Fibroblast of skin of left biceps (primary cell): ENCODE results near the gene EFNB2.

ENCODE experiments used
- DNase-seq, 2 experiments: peaks; one replicate each; pipeline ENCODE4 v3.0.0-alpha.2; 2013; ENCODE audit warnings: low read depth in 2 of 2

The EFNB2 gene

DNA sequence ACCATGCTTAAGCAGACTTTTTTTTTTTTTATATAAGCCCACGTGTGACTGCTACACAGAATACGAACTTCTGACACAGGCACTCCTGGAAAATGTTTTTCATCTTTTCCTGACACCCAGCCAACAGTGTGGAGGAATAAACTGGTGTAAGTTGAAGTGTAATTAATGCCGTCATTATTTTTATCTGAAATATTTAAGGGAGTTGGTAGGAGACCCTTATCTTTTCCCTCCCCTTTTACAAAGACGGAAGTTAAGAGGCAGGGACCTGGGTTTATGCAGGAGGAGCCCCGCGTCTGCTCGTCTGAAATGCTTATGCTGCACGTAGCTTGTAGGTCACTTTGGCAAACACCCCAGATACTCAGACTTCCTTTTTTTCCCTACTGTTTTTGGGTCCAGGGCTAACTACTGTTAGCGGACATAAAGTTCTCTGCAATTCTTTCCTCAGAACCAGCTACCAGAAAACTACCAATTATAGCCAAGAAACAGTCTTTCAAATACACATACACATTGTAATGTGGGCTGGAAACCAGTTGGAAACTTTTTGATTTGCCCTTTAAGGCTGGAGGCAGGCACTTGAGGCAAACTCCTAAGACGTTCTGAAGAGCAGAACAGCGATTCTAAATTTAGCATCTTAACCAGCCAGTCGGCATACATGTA lies 50.8 kb downstream of the EFNB2 start:
- no peak for DNase-seq

GRCh38 chr13:106484084-106484483 lies 51.4 kb downstream of the EFNB2 start:
- DNase-seq = no peak

- DNase-seq = no peak
Observed at GRCh38 chr13:106481919-106482318, 53.5 kb downstream of the EFNB2 start.

DNA sequence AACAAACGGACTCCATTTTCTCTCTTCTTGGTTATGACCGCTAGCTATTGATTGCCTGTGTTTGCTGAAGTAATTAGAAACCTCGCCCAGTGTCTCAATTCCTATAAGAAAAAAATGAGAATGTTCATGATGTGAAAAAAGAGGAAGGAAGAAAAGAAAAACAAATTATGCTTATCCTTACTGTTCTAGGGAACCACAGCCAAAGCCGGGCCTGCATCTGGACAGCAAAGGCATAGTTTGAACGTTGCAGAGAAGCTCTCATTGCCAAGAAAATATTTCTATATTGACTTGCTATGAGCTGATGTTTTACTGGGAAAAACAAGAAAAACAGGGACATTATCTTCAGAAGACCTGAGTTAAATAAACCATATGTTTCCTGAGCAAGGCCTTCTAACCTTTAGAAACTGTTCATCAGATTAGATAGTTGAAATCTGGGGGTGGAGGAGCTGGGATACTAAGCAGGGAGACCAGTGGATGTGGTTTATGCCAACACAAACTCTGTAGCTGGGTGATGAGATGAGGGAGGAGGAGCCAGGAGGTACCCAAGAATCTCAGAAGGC lies 55.0 kb downstream of the EFNB2 start:
- DNase-seq = no peak

GRCh38 chr13:106479929-106480328 lies 55.5 kb downstream of the EFNB2 start:
- no peak for DNase-seq

DNA sequence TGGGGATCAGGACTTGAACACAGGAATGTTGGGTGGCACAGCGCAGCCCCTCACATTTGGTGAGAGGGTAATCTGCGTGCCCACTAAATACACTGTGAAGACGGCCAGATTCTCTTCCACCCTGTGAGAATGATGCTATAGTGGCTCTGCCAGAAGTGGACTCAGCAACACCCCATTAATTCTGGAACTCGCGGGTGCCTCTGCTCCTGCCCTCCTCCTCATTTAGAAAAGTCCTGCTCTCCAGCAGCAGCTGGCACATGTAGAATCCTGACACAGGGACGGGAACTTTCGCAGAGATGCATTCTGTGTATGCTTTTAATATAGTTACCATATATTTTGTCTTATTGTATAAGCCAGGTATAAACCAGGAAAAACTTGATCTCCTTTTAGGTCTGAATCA lies 57.3 kb downstream of the EFNB2 start:
- DNase-seq = no peak

GRCh38 chr13:106477303-106477702 lies 58.2 kb downstream of the EFNB2 start:
- DNase-seq = no peak

DNA sequence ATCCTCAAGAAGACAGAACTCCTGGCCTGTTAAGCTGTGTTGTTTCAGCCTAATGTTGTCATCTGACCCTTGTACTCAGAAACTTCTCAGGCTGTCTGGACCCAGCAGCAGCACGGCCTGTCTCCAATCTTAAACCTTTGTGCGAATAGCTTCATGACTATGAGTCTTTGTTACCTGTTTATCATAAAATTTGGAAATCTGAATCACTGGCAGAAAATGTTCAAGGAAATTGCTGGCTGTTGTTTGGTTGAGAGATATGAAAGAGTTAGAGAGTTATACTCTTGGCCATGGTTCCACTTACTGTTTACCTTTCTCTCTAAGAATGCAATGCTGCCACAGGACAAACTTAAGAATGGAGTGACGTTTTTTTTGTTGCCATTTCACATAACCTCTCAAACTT lies 59.6 kb downstream of the EFNB2 start:
- no peak for DNase-seq

- no peak for DNase-seq
Observed at GRCh38 chr13:106474912-106475311, 60.5 kb downstream of the EFNB2 start.

DNA sequence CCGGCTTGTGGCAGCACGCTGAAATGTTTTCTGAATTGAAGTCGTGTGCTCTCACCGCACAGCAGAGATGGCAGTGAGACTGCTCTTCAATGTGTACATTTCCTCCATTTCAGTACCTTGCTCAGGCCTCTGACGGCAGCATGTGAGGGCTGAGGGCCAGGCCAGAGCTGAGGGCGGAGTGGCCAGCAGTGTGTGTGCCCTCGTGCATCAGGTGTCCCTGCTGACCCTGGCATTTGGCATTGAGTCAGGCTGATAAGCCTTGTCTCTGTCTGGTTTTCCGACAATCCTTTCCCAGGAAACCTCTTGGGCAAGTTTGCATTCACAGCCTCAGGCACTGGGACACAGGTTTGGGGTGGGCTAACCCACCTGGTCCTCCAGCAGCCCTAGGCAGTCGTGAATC lies 62.3 kb downstream of the EFNB2 start:
- DNase-seq = no peak

- DNase-seq = no peak
Observed at GRCh38 chr13:106472621-106473020, 62.8 kb downstream of the EFNB2 start.

- DNase-seq = peak; percentile 36 to 37
Observed at GRCh38 chr13:106471957-106472543, 63.4 kb downstream of the EFNB2 start.

GRCh38 chr13:106470576-106470975 lies 64.9 kb downstream of the EFNB2 start:
- DNase-seq = no peak

- DNase-seq = no peak
Observed at GRCh38 chr13:106468744-106469590, 66.5 kb downstream of the EFNB2 start.

GRCh38 chr13:106468207-106468606 lies 67.3 kb downstream of the EFNB2 start:
- no peak for DNase-seq

DNA sequence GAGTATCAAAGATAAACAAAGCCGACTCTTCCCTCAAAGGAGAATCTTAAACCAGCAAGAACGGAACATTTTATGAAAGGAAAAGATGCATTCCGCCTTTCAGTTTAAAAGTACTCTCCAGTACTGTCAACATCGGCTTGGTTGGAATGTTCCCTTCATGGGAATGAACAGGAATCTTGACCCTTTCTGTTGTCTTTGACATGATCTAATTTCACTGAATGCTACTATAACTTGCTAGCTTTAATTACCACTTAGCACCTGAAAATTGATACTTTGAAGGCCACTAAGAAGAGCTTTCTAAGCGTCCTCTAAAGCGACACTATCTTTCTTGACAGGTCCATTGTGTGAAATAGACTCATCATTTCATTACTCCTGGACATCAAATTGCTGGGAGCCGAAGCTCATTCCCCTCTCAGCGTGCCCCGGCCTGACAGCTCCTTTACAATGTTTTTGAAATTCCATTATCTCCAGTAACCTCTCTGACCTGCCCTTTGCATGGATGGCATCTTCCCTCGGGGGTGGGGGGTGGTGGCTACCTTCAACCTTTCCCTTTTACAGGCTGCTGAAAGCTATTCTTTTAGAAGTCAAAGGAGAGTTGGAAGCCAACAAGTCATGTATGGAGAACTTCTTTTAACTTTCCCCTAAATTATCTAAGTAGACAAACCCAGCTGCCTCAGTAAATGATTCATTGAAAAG lies 67.9 kb downstream of the EFNB2 start:
- DNase-seq = no peak

GRCh38 chr13:106466691-106467426 lies 68.6 kb downstream of the EFNB2 start:
- DNase-seq = no peak

DNA sequence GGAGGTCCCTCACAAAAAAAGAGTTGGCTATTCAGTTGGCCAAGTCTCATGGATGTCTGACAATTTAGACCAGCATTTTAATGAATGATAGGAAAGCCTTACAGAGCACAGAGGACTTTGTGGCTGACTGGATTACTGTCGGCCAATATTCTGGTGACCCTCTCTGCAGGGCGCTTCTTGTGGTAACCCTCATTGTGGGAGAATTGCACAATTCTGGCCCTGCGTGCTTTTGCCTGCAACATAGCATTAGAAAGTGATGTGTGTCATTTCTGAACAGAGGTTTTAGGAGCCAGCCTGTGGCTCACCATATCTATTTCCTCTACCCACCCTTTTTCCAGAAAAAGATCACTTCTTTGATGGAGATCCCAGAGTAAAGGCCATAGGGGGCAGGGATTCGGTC lies 71.4 kb downstream of the EFNB2 start:
- no peak for DNase-seq

- DNase-seq = no peak
Observed at GRCh38 chr13:106462710-106463109, 72.8 kb downstream of the EFNB2 start.

GRCh38 chr13:106455777-106456176 lies 79.7 kb downstream of the EFNB2 start:
- DNase-seq = no peak

GRCh38 chr13:106455190-106455589 lies 80.3 kb downstream of the EFNB2 start:
- no peak for DNase-seq
